Fibroblast of skin of scalp (primary cell): Measurements from ENCODE around the gene HLA-F.

Experiments used
- DNase-seq: peaks from one replicate; pipeline ENCODE4 v3.0.0-alpha.2; 2013

Gene HLA-F

GRCh38 chr6:29744621-29745020 is 21.4 kb downstream of the HLA-F start:
- no peak for DNase-seq

GRCh38 chr6:29745386-29745785 is 22.2 kb downstream of the HLA-F start:
- no peak for DNase-seq

- no peak for DNase-seq
Observed at GRCh38 chr6:29745855-29746449, 22.7 kb downstream of the HLA-F start.

- DNase-seq, result no peak
Observed at GRCh38 chr6:29746846-29747687, 23.8 kb downstream of the HLA-F start.

- DNase-seq, result no peak
Observed at GRCh38 chr6:29747688-29748250, 24.5 kb downstream of the HLA-F start.

GRCh38 chr6:29748391-29749307 is 25.4 kb downstream of the HLA-F start:
- DNase-seq, result peak; percentile 67

- DNase-seq, result no peak
Observed at GRCh38 chr6:29749308-29749662, 26.1 kb downstream of the HLA-F start.

- DNase-seq, result no peak
Observed at GRCh38 chr6:29749668-29750067, 26.4 kb downstream of the HLA-F start.

GRCh38 chr6:29750709-29751108 is 27.5 kb downstream of the HLA-F start:
- DNase-seq, result no peak

- DNase-seq, result no peak
Observed at GRCh38 chr6:29751480-29751879, 28.2 kb downstream of the HLA-F start.

GRCh38 chr6:29752451-29753308 is 29.4 kb downstream of the HLA-F start:
- peak; percentile 87 for DNase-seq

GRCh38 chr6:29753309-29753644 is 30.0 kb downstream of the HLA-F start:
- DNase-seq, result no peak

GRCh38 chr6:29755295-29755871 is 32.1 kb downstream of the HLA-F start:
- DNase-seq, result no peak

GRCh38 chr6:29757282-29757681 is 34.0 kb downstream of the HLA-F start:
- no peak for DNase-seq

GRCh38 chr6:29757701-29758293 is 34.6 kb downstream of the HLA-F start:
- no peak for DNase-seq

- DNase-seq, result no peak
Observed at GRCh38 chr6:29758761-29759160, 35.5 kb downstream of the HLA-F start.

- no peak for DNase-seq
Observed at GRCh38 chr6:29759457-29759856, 36.2 kb downstream of the HLA-F start.

GRCh38 chr6:29760328-29760727 is 37.1 kb downstream of the HLA-F start:
- no peak for DNase-seq

GRCh38 chr6:29762051-29762450 is 38.8 kb downstream of the HLA-F start:
- no peak for DNase-seq

- DNase-seq, result no peak
Observed at GRCh38 chr6:29762781-29763214, 39.6 kb downstream of the HLA-F start.
